Lung (tissue), 12 donors: ENCODE data around the gene THY1. TPM values are rescaled to one million over a fixed set of nuclear protein-coding genes. Genes with fewer than 3 reads are reported as not detected.

Source experiments
- ATAC-seq: fragments of 200-7000 bp; cut with Tn5 transposase; one replicate; pipeline ENCODE4 v1.9.1; 2020; ENCODE audit warnings: moderate number of reproducible peaks; ENCODE audit not compliant: insufficient read depth, low FRiP score
- DNase-seq, 3 donors: peaks; one replicate each; pipeline ENCODE4 v3.0.0-alpha.2; 2013 to 2017
- H3K27ac ChIP-seq, 2 donors: one replicate each; pipeline ENCODE4 v1.5.1; 2013; ENCODE audit warnings: mild to moderate bottlenecking in 2 of 2, moderate library complexity in 2 of 2, control low read depth in 1 of 2, inconsistent platforms in 1 of 2, low read depth in 1 of 2, low read length in 1 of 2
- H3K27me3 ChIP-seq, 3 donors: one replicate each; pipeline ENCODE4 v1.5.1; 2013; ENCODE audit warnings: low read length in 2 of 3; ENCODE audit not compliant: control insufficient read depth in 3 of 3, insufficient read depth in 3 of 3
- H3K36me3 ChIP-seq, 4 donors: one replicate each; pipeline ENCODE4 v1.5.1; 2013; ENCODE audit warnings: low read length in 4 of 4, mild to moderate bottlenecking in 1 of 4, moderate library complexity in 1 of 4; ENCODE audit not compliant: control insufficient read depth in 4 of 4, insufficient read depth in 4 of 4
- H3K4me1 ChIP-seq, 5 donors: one replicate each; pipeline ENCODE4 v1.5.1; 2013; ENCODE audit warnings: low read length in 5 of 5, mild to moderate bottlenecking in 2 of 5, moderate library complexity in 1 of 5; ENCODE audit not compliant: control insufficient read depth in 5 of 5, insufficient read depth in 5 of 5
- H3K4me3 ChIP-seq: one replicate; pipeline ENCODE4 v1.5.1; 2013; ENCODE audit warnings: mild to moderate bottlenecking, control low read depth, moderate library complexity
- H3K9ac ChIP-seq, 2 donors: one replicate each; pipeline ENCODE4 v1.5.1; 2013; ENCODE audit warnings: low read length in 2 of 2, control low read depth in 1 of 2; ENCODE audit not compliant: insufficient read depth in 1 of 2
- H3K9me3 ChIP-seq, 4 donors: one replicate each; pipeline ENCODE4 v1.5.1; 2013; ENCODE audit warnings: low read length in 3 of 4, mild to moderate bottlenecking in 1 of 4, moderate library complexity in 1 of 4; ENCODE audit not compliant: control insufficient read depth in 4 of 4, insufficient read depth in 3 of 4
- CTCF ChIP-seq: IDR thresholded peaks from 2 replicates; pipeline ENCODE4 v1.5.1; 2012; ENCODE audit warnings: mild to moderate bottlenecking; ENCODE audit errors: control extremely low read depth, extremely low read depth
- WGBS, 2 donors: extraction: QIAGEN DNeasy Blood & Tissue Kit; methylation state at CpG; one replicate each; pipeline ENCODE4 v1.1.7; 2013; 5-methylcytosine and 5-hydroxymethylcytosine counted together
- polyA plus RNA-seq, 2 donors: library from polyadenylated mRNA; stranded (reverse); fragments of 200-250 nt; gene quantifications; one replicate each; pipeline ENCODE4 v1.2.1, GENCODE V29; 2013
- total RNA-seq, 2 donors: library from RNA; depleted of rRNA in 1 of 2; stranded (reverse); fragments of >200 nt in 1 of 2; gene quantifications; one replicate each; pipeline ENCODE4 v1.2.1, GENCODE V29; 2014 to 2021
- donor health status: control.
- donor health status: control.
- donor health status: Bipolar disorder and iron deficiency.
- donor health status: healthy.
- donor health status: DM: yes; HTN: yes; CAD: no.

THY1 gene
- total and polyA plus RNA-seq, 4 donors: 5.1 to 44.2 (median 13.3) TPM

- TF ChIP-seq CTCF: no peak
- H3K4me1 ChIP-seq: peaks cover 0 to 18% (median 0%) of the 10 kb centered on the region in 5 donors
- DNase-seq (no peak), ATAC-seq (no peak)
- H3K4me3 ChIP-seq: no peak overlapping the region
- no peak overlapping the region for H3K27ac ChIP-seq
- no peak overlapping the region for H3K9ac ChIP-seq
- H3K9me3 ChIP-seq: no peaks in the 10 kb centered on the region
- no peaks in the 10 kb centered on the region for H3K36me3 ChIP-seq
- H3K27me3 ChIP-seq: no peaks in the 10 kb centered on the region
- 36 to 62% methylated on average over 5 of the region's 5 CpGs for WGBS, 2 donors
Observed at GRCh38 chr11:119447664-119448242, 24.8 kb upstream of the THY1 start.

DNA sequence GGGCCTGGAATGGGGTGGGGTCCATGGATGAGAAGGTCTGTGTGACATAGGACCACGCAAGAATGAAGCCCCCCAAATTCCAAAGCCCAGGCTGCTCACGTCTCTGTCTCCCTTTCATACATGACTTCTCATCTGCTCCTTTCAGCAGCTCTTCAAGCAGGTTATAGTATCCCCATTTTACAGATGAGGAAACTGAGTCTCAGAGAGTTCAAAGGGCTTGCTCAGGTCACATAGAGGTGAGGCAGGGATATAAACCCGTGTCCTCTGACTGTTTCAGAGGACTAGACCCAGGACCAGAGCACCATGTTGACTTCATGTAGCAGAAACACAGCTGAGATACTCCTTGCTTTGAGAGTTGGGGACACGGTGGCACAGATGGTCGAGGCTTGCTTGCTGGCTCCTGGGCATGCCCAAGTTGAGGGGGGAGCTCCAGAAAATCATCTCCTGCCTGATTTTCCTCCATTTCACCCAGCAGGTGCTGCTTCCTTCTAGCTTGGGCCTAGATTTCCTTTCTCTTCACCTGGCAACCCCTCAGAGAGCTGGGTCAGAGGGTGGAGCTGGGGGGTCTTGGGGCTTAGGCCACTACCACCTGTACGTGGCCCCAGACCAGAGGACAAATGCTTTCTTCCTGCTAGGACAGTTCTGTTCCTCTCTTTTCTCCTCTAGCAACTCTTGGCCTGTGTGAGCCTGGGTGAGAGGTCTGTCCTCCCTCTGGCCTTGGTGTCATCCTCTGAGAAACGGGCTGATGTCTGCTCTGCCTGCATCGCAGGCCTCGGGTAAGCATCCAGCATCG lies 24.1 kb upstream of the THY1 start:
- Histone ChIP-seq H3K36me3 (no peaks in the 10 kb centered on the region), H3K4me3 (no peak overlapping the region), H3K9ac (no peak overlapping the region), H3K4me1 (peaks cover 0 to 18% (median 0%) of the 10 kb centered on the region in 5 donors), H3K9me3 (no peaks in the 10 kb centered on the region), H3K27me3 (no peaks in the 10 kb centered on the region), H3K27ac (no peak overlapping the region)
- WGBS, 2 donors: 61 to 70% methylated on average over 10 of the region's 10 CpGs
- no peak for TF ChIP-seq CTCF
- no peak for DNase-seq
- ATAC-seq: no peak

GRCh38 chr11:119446434-119446833 lies 23.5 kb upstream of the THY1 start:
- Histone ChIP-seq H3K36me3 (no peaks in the 10 kb centered on the region), H3K27me3 (no peaks in the 10 kb centered on the region), H3K4me1 (peaks cover 0 to 18% (median 0%) of the 10 kb centered on the region in 5 donors), H3K9me3 (no peaks in the 10 kb centered on the region), H3K4me3 (no peak overlapping the region), H3K9ac (no peak overlapping the region), H3K27ac (peak overlapping the region in 1 of 2 donors; percentile 17)
- WGBS, 2 donors: 87 to 88% methylated on average over 8 of the region's 8 CpGs
- TF ChIP-seq CTCF: no peak
- DNase-seq (no peak), ATAC-seq (no peak)
